Motor neuron (in vitro differentiated cells): ENCODE results near the gene EPB41L1. TPM values are rescaled to one million over a fixed set of nuclear protein-coding genes. Genes with fewer than 3 reads are reported as not detected.
A peak's percentile ranks its signal among the peaks of the same experiment; 100 is the strongest.

Experiments
- ATAC-seq, 8 experiments: fragments of 200-7000 bp; cut with Tn5 transposase; replicated peaks in 6 of 8; 2 replicates each; pipeline ENCODE4 v1.8.0; 2021; ENCODE audit warnings: mild to moderate bottlenecking in 8 of 8, moderate library complexity in 8 of 8
- H3K27ac ChIP-seq, 2 donors: fragments of 250-450 bp; sonication (Bioruptor Pico); 2 replicates each; pipeline ENCODE4 v1.9.0; 2021; ENCODE audit warnings: antibody characterized with exemption in 2 of 2, mild to moderate bottlenecking in 2 of 2, moderate library complexity in 1 of 2
- H3K4me1 ChIP-seq, 2 donors: fragments of 250-450 bp; sonication (Bioruptor Pico); replicated peaks in 1 of 2; 2 replicates each; pipeline ENCODE4 v1.6.1; 2021; ENCODE audit warnings: antibody characterized with exemption in 2 of 2, mild to moderate bottlenecking in 2 of 2, moderate library complexity in 1 of 2
- H3K4me3 ChIP-seq, 5 donors: fragments of 250-450 bp; sonication (Bioruptor Pico); 2 replicates each; pipeline ENCODE4 v1.9.0; 2021; ENCODE audit warnings: antibody characterized with exemption in 5 of 5, mild to moderate bottlenecking in 5 of 5, moderate library complexity in 4 of 5
- WGBS, 10 experiments: fragments of 450-650 bp; shearing (Covaris generic); methylation state at CpG; one replicate each; pipeline ENCODE4 v1.0.0; 2022; 5-methylcytosine and 5-hydroxymethylcytosine counted together
- in situ Hi-C, 9 experiments: fragments of 400-800 bp; cut with MboI; loops; one replicate each; pipeline ENCODE4 v1.15.0; 2021; ENCODE audit warnings: low sequenced_read_pairs in 9 of 9, low pct_unique_long_range_greater_than_20kb in 2 of 9; ENCODE audit not compliant: unreplicated experiment in 9 of 9
- total RNA-seq, 8 experiments: library from RNA; unstranded; fragments of 300-600 nt; gene quantifications; 2 replicates each; pipeline versions ENCODE4 v1.2.3 to v1.2.4, GENCODE V29; 2022

Gene EPB41L1
- total RNA-seq, 8 experiments from 2014 or later, result 7.4 to 101 (median 25.0) TPM

DNA sequence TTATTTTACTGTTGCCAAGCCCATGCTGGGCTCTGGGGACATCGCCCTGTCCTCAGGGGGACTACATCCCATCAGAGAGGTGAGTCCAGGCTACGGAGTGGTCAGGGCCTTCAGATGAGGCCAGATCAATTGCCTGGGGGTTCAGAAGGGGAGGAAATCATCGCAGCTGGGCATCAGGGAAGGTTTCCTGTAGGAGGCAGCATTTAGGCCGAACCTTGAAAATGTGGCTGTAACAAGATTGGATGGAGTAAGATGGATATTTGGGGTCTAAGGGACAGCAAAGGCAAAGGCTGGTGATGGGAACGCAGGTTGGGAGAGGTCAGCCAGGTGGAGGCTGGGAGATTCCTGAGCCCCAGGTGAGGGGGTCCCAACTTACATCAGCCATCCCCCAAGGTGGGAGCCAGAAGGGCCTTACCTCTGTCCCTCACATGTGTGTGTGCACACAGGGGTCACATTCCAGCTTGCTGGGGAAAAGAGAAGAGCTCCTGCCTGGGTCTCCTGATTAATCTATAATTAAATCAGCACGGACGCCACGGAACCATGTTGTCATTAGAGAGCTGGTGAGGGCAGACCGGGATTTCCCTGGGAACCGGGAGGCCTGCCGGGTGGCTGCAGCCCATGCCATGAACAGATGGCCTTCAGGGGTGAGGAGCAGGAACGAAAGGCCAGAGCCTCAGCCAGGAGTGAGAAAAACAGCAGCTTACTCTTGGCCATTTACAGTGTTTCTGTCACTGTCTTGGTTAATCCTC lies 121.1 kb downstream of the EPB41L1 start:
- in situ Hi-C loops, result loop anchor here in 1 of 9 experiments (10.0 kb wide), 1 partner anchor 159 kb away; no protein-coding TSS in a partner anchor
- Histone ChIP-seq H3K27ac (no peak overlapping the region), H3K4me3 (no peak overlapping the region), H3K4me1 (peaks cover 8 to 19% of the 10 kb centered on the region in 2 donors)
- WGBS, 10 experiments, result 20 to 100% (median 90%) methylated on average over 1 to 9 of the region's 12 CpGs; no CpG with 5 or more reads in 3 of the 10 experiments
- peak in 4 of 8 experiments; percentile 5 to 28 (median 22) for ATAC-seq

DNA sequence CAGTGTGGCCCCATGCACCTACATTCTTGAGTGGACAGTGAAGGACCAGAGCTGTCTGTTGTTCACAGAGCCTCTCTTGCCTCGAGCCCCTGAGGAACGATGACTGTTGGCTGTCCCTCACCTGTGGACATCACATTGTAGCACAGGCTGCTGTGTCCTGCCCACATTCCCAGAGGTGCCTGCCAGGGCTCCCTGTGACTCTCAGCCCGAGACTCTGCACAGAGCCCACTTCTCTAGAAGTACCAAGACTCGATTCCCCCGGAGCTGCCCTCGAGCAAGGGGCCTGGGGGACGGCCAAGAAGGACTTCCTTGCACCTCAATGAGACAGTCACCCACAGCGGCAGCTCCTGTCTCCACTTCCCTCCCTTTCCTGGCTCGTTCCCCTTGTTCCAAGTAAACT lies 123.0 kb downstream of the EPB41L1 start:
- peaks cover 8 to 19% of the 10 kb centered on the region in 2 donors for H3K4me1 ChIP-seq
- no peak for ATAC-seq
- in situ Hi-C loops, result loop anchor here in 1 of 9 experiments (10.0 kb wide), 1 partner anchor 157 kb away; no protein-coding TSS in a partner anchor
- WGBS, 10 experiments, result 20 to 80% (median 45%) methylated on average over 2 to 5 of the region's 9 CpGs; no CpG with 5 or more reads in 6 of the 10 experiments
- no peak overlapping the region for H3K4me3 ChIP-seq
- H3K27ac ChIP-seq, result no peak overlapping the region

DNA sequence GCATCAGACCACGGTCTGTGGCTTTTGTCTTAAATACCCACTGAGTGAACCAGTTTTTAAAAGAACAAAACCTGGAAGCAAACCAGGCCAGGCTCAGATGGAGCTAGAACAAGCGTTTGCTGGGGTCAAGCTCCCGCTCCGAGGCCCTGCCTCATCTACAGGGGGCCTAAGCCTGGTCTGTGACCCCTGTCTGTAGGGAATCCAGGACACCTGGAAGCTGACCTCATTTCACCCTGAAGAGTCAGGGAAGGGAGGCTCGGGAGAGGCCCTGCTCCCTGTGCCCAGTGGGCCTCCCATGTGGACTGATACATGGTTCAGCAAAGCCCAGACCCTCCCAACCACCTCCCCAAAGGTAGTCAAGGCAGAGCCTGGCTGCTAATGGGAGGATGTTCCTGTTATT lies 124.8 kb downstream of the EPB41L1 start:
- no peak for ATAC-seq
- Histone ChIP-seq H3K27ac (no peak overlapping the region), H3K4me3 (no peak overlapping the region), H3K4me1 (peaks cover 4 to 10% of the 10 kb centered on the region in 2 donors)
- in situ Hi-C loops, result loop anchor here in 1 of 9 experiments (10.0 kb wide), 1 partner anchor 155 kb away; no protein-coding TSS in a partner anchor
- 0 to 65% (median 60%) methylated on average over 1 to 2 of the region's 5 CpGs; no CpG with 5 or more reads in 5 of the 10 experiments for WGBS, 10 experiments

DNA sequence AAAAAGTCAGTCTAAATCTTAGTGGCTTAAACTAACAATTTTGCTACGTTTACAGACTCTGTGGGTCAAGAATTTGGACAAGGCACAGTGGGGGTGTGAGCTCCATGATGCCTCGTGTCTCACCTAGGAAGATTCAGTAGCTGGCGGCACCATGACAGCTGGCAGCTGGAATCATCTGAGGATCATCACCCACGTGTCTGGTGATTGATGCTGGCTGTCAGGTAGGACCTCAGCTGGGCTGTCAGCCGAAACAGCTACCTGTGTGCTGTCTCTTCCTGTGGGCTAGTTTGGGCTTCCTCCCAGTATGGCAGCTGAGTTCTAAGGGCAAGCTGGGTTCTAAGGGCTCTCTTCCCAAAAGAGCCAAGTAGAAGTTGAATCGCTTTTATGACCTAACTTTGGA lies 125.2 kb downstream of the EPB41L1 start:
- no peak for ATAC-seq
- no peak overlapping the region for H3K27ac ChIP-seq
- peaks cover under 1 to 8% of the 10 kb centered on the region in 2 donors for H3K4me1 ChIP-seq
- no peak overlapping the region for H3K4me3 ChIP-seq
- in situ Hi-C loops, result loop anchor here in 1 of 9 experiments (10.0 kb wide), 1 partner anchor 155 kb away; no protein-coding TSS in a partner anchor
- WGBS, 10 experiments, result 8 to 100% (median 55%) methylated on average over 1 to 3 of the region's 6 CpGs; no CpG with 5 or more reads in 4 of the 10 experiments

DNA sequence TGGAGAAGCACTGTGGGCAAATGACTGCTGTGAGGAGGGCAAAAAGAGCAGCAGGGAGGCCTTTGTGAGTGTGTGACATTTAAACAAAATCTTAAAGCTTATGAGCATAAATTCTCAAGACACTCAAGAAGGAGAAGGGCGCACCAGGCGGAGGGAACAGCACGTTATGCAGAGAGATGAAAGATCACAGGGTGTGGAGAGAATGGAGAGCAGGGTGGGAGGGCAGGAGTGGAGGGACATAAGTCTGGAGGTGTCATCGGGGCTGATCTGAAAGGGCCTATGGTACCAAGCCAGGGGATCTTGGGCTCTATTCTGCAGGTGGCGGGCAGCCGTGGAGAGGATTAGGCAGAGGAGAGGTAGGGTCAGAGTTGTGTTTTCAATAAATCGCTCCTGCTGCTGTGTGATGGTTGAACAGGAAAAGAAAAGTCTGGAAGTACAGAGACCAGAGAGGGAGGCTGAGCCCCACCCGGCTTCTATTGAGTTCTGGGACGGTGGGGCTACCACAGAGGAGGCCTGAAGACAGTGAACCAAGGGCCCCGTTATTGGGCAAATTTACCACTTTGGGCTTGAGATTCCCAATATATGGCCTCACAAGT lies 127.3 kb downstream of the EPB41L1 start:
- Histone ChIP-seq H3K4me1 (no peaks in the 10 kb centered on the region), H3K27ac (no peak overlapping the region), H3K4me3 (no peak overlapping the region)
- in situ Hi-C loops, result no loop called here
- no peak for ATAC-seq
- 27 to 100% (median 65%) methylated on average over 2 to 8 of the region's 10 CpGs; no CpG with 5 or more reads in 1 of the 10 experiments for WGBS, 10 experiments

Other genes with a start within 250 kb of the EPB41L1 start
- gene SCAND1, start 200.2 kb upstream of the EPB41L1 start, total RNA-seq, result 10 to 100 TPM; 53.6 to 84.7 (median 63.7) TPM
- 1 to 10 TPM; 2.2 to 8.4 (median 3.8) TPM for gene CNBD2, start 186.2 kb upstream of the EPB41L1 start, total RNA-seq
- 10 to 100 TPM; 18.1 to 32.5 (median 24.2) TPM for gene AAR2, start 81.7 kb downstream of the EPB41L1 start, total RNA-seq
- gene DLGAP4, start 151.6 kb downstream of the EPB41L1 start, total RNA-seq, result 10 to 100 TPM; 13.3 to 51.8 (median 40.0) TPM